K562 (cell line): ENCODE measurements around the gene BRINP1.

Source experiments
- ATF3 ChIP-seq, 2 experiments: fragments of 450-650 bp in 1 of 2; sonication (generic) in 1 of 2; formaldehyde crosslinking in 1 of 2; IDR thresholded peaks in 1 of 2; conservative IDR thresholded peaks in 1 of 2; 2 replicates each; pipeline versions ENCODE4 v1.6.1 to v1.8.1; 2016 to 2023; ENCODE audit warnings: mild to moderate bottlenecking in 2 of 2, moderate library complexity in 2 of 2, inconsistent platforms in 1 of 2, missing genetic modification reagents in 1 of 2
- CSDE1 ChIP-seq, 2 experiments: fragments of 450-650 bp; IDR thresholded peaks; 2 replicates each; pipeline ENCODE4 v1.6.1; 2016; ENCODE audit warnings: mild to moderate bottlenecking in 1 of 2
- CTCF ChIP-seq, 3 experiments: IDR thresholded peaks in 2 of 3; conservative IDR thresholded peaks in 1 of 3; 2 replicates each; pipeline ENCODE4 v1.5.1; 2011 to 2012; ENCODE audit warnings: low read length in 3 of 3, mild to moderate bottlenecking in 3 of 3, control low read depth in 2 of 3, improper control_type of control experiment in 1 of 3, inconsistent platforms in 1 of 3, low read depth in 1 of 3, mixed read lengths in 1 of 3, moderate library complexity in 1 of 3; ENCODE audit not compliant: insufficient read depth in 2 of 3
- EP300 ChIP-seq: IDR thresholded peaks from 2 replicates; pipeline ENCODE4 v1.6.1; 2012; ENCODE audit warnings: low read length, improper control_type of control experiment
- HDAC3 ChIP-seq: fragments of 450-650 bp; IDR thresholded peaks from 2 replicates; pipeline ENCODE4 v1.6.1; 2018; ENCODE audit warnings: borderline replicate concordance, mild to moderate bottlenecking, moderate library complexity; ENCODE audit not compliant: partially characterized antibody
- HDAC8 ChIP-seq: fragments of 450-650 bp; IDR thresholded peaks from 2 replicates; pipeline ENCODE4 v1.6.1; 2016; ENCODE audit warnings: mild to moderate bottlenecking, missing genetic modification characterization, moderate library complexity, missing compliant biosample characterization
- IRF2 ChIP-seq: sonication (generic); formaldehyde crosslinking; IDR thresholded peaks from 2 replicates; pipeline ENCODE4 v1.8.1; 2022; ENCODE audit warnings: mild to moderate bottlenecking, missing genetic modification reagents
- PATZ1 ChIP-seq: fragments of 250-450 bp; sonication (Bioruptor Pico); IDR thresholded peaks from 2 replicates; pipeline ENCODE4 v1.5.0; 2020; ENCODE audit warnings: mild to moderate bottlenecking, borderline replicate concordance
- POLR2A ChIP-seq: fragments of 450-650 bp; conservative IDR thresholded peaks from 2 replicates; pipeline ENCODE4 v1.6.1; 2016
- POLR2H ChIP-seq: IDR thresholded peaks from 2 replicates; pipeline ENCODE4 v1.6.1; 2016; ENCODE audit warnings: missing genetic modification characterization, low read depth, mild to moderate bottlenecking, control low read depth, missing compliant biosample characterization, moderate library complexity
- TEAD1 ChIP-seq, 2 experiments: fragments of 450-650 bp in 1 of 2; sonication (generic) in 1 of 2; formaldehyde crosslinking; IDR thresholded peaks; 2 replicates each; pipeline versions ENCODE4 v1.4.0 to v1.8.0; 2020 to 2022; ENCODE audit warnings: mild to moderate bottlenecking in 2 of 2, missing genetic modification reagents in 1 of 2
- ZFPM2 ChIP-seq: fragments of 250-450 bp; sonication (Bioruptor Pico); IDR thresholded peaks from 2 replicates; pipeline ENCODE4 v1.5.1; 2022; ENCODE audit warnings: mild to moderate bottlenecking
- ZKSCAN3 ChIP-seq: fragments of 250-450 bp; sonication (Bioruptor Pico); IDR thresholded peaks from 2 replicates; pipeline ENCODE4 v1.4.0; 2020
- ZNF551 ChIP-seq: fragments of 250-450 bp; sonication (Bioruptor Pico); IDR thresholded peaks from 2 replicates; pipeline ENCODE4 v1.5.0; 2021; ENCODE audit warnings: mild to moderate bottlenecking, moderate library complexity

GRCh38 chr9:119216651-119217331 is 152.4 kb downstream of the BRINP1 start:
- TF ChIP-seq CSDE1 (IDR thresholded peaks at IDR 0.05) (no peak), HDAC3 (no peak), HDAC8 (tag) (no peak), IRF2 (no peak), CTCF (IDR thresholded peaks at IDR 0.05 in 2 of 3, conservative IDR thresholded peaks at IDR 0.05 in 1 of 3; ENCODE audit: insufficient read depth in 2 of 3, low read depth in 1 of 3, low read length in 3 of 3) (no peak), POLR2A (no peak), ZFPM2 (CRISPR knock-in tag) (no peak), TEAD1 (CRISPR knock-in tag; IDR thresholded peaks at IDR 0.05) (no peak), EP300 (no peak), ZKSCAN3 (CRISPR knock-in tag) (no peak), PATZ1 (no peak), ATF3 (IDR thresholded peaks at IDR 0.05) (no peak), ATF3 (CRISPR knock-in tag; conservative IDR thresholded peaks at IDR 0.05) (no peak), POLR2H (tag) (no peak), ZNF551 (CRISPR knock-in tag) (no peak)
